HG02678 (cell line): ENCODE results near the gene NUDT11.
"Not testable (repeated sequence)": the region's sequence is repeated elsewhere in the genome, so short reads cannot be mapped to it uniquely, and the experiment has no call there.

ENCODE experiments used
- ATAC-seq: cut with Tn5 transposase; IDR thresholded peaks from one replicate; pipeline ENCODE4 v1.9.1; 2021; ENCODE audit warnings: mild to moderate bottlenecking, moderate library complexity; ENCODE audit not compliant: unreplicated experiment

Gene NUDT11

GRCh38 chrX:51496501-51497291 is at the start of gene NUDT11:
Gene NUDT11, minus strand, starts transcription at chrX:51496592. Its CDS starts 148 bp downstream, at chrX:51496444.
- ATAC-seq, result peak; percentile 80

- ATAC-seq, result no peak
Measured at GRCh38 chrX:51520393-51520792, 24.0 kb upstream of the NUDT11 start.

GRCh38 chrX:51519131-51519530 is 22.7 kb upstream of the NUDT11 start:
- not testable (repeated sequence) for ATAC-seq

DNA sequence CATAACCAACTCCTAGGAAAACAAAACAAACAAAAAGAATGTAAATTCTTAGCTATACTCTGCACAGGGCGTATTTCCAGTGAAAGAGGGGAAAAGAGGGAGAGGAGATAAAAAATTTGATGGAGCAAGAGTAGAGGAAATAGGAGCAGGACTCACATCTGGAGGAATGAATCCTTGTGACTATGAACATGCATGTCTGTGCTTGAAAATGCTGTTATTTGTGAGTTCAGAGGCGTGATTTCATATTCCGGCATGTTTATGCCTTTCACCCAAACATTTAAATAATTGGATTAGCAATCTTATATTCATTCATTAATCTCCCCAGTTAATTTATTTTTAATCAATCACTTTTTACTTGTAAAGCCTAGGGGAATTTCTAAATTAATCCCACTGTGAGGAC is 11.2 kb upstream of the NUDT11 start:
- no peak for ATAC-seq

DNA sequence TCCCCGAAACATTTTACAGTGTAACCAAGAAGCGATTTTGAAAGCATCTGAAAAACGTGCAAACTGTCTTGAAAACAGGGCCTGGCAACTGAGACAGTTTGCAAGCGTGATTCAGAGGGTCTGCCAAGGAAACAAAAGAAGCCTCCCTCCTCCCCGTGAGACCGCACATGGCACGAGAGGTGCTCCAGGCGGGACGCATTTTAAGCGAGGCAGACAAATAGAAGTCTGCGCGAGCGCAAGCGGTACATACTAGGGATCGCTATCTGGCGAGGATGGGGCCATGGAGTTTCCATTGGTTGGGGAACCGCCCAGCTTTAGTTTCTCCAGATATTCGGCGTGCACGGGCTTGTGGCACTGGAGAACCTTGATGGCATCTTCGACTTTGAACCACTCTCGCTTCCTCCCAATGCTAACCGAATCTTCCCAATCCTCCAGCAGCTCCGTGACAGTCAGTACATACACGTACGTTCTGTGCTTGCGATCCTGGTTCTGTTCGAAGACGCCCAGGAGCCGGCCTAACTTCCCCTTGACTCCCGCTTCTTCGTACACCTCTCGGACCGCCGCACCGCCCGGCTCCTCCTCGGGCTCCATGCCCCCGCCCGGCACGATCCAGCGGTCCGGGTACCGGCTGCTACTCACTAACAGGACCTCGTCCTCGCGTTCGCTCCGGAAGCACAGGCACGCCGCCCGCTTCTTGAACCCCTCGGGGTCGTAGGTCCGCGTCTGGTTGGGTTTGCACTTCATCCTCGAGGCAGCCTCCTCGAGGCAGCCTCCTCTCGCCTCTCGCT is 497 bp downstream of the NUDT11 start:
- ATAC-seq, result peak; percentile 21

DNA sequence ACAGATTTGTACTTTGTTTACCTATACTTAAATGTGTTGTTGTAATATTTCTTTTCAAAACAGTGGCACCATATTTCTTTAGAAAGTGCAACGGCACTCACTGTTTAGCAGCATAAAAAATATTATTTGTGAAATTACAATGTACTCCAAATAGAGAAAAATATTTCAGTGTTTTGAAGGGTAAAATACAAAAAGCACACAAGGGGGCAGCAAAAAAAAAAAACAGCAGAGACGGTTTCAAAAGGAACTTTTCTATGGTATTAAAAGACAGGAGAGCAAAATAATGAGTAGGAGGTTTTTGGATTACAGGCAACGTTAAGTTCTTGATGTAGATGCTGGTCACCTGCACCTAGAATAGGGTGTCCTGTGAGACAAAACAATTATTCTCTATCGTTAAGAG is 2.0 kb downstream of the NUDT11 start:
- no peak for ATAC-seq

DNA sequence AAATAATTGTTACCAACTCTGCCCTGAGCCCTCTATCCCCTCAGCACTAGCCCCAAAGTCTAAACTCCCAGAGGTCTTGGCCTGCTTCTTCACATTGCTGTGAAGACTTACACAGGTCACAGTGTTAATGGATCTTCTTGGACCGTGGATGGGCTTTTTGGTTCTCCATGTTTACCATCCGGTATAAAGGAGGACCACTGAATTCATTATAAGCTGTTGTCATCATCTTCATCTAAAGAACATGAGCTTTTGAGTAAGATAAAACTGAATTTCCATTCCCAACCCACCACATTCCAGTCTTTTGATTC is 8.5 kb downstream of the NUDT11 start:
- ATAC-seq, result no peak

GRCh38 chrX:51484616-51485015 is 11.8 kb downstream of the NUDT11 start:
- no peak for ATAC-seq

- ATAC-seq, result not testable (repeated sequence)
Measured at GRCh38 chrX:51482411-51482810, 14.0 kb downstream of the NUDT11 start.

DNA sequence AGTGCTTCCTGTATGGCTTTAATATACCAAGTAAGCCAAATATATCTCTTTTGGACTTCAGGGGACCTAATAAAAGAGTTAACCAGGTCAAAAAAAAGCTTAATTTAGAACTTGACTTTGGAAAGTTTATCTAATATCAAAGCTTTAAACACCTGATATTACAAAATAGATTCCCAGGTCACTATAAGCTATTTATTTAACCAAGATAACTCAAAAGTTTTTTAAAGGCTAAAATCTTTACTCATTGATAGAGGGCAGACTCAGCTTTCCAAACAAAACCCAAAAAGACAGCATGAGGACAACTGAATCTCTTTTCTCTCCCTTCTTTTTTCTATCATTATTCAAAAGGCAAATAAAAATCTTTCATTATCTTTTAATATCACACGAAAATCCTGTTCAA is 19.5 kb downstream of the NUDT11 start:
- no peak for ATAC-seq

GRCh38 chrX:51463322-51463721 is 33.1 kb downstream of the NUDT11 start:
- no peak for ATAC-seq

DNA sequence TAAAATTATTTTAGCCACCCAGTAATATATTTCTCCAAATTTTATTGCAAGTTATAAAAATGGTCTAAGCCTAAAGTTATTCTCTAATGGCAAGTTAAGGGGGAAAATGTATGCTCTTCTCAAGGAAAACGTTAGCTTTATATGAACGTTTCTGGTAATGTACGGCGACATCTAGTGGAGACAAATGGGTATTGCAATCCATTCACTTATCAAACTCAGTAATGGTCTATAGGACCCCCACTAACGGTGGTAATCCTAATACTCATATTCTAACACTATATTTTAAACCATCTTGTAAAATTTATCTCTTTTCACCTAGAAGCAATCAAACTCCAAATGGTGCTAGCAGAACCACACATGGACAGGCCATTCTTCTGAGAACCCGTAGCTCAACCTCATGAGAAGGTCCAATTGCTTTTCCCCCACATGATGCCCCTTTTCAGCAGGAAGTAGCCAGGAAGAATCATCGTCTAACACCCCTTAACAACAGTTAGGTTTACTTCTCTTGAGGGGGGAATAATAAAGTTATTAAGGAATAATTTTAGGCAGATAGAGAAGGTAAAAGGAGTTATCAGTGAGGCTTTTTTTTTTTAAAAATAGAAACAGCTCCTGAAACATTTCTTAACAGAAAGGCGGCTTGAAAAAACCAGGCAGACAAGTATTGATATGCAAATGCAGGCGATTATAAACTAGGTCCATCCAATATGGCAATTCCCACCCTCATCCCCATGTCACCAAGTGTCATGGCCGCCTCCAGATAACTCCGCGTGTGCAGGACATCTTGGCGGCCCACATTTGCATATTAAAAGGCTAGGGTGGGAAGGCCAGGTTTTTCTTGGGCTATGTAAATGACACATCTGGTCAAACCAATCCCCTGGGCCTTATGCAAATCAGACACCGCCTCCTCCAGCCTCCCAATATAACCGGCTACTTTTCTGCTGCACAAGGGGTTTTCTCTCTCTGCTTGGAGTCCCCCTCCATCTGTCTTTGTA is 35.0 kb downstream of the NUDT11 start:
- ATAC-seq, result no peak

GRCh38 chrX:51459125-51459524 is 37.3 kb downstream of the NUDT11 start:
- ATAC-seq, result no peak

DNA sequence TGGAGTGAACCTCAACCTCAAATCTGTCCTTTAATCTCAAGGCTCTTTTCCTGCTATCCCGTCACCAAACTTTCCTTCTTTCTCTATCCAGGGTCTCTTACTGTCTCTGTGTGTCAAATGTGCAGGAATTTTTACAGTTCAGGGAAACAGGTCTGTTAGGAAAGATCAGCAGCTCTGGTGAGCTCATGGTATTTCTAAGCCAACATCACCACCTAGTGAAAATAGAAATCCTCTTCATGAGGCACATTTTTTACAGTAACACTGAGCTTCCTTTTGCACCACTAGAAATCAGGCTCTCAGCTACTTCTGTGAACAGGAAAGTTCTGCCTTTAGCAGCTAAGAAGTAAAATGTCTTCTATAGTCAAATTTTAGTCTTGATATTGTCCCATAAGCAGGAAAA is 39.6 kb downstream of the NUDT11 start:
- ATAC-seq, result no peak

GRCh38 chrX:51456246-51456645 is 40.1 kb downstream of the NUDT11 start:
- ATAC-seq, result no peak

DNA sequence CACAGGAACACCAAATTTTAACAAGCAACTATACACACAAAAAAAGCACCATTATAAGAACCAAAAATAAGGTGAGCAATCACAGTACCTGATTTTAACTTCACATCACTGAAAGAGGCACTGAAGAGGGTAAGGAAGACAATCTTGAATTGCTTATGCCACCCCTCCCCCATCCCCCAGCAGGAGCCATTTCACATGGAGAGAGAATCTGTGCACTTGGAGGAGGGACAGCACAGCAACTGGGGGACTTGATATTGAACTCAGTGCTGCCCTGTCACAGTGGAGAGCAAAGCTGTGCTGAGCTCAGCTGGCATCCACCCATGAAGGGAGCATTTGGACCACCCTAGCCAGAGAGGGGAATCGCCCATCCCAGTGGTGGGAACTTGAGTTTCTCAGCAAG is 56.0 kb downstream of the NUDT11 start:
- ATAC-seq, result no peak
